SK-N-SH treated with all-trans-retinoic acid at 6 μM for 48 hours (cell line): ENCODE measurements around the gene ZNF292.

Experiments
- PATZ1 ChIP-seq: fragments of 250-450 bp; sonication (Bioruptor Pico); IDR thresholded peaks from 2 replicates; pipeline ENCODE4 v1.8.0; 2020; ENCODE audit warnings: mild to moderate bottlenecking, moderate library complexity, borderline replicate concordance
- TCF4 ChIP-seq: fragments of 250-450 bp; sonication (Bioruptor Pico); IDR thresholded peaks from 2 replicates; pipeline ENCODE4 v1.8.0; 2021; ENCODE audit warnings: mild to moderate bottlenecking, moderate library complexity, borderline replicate concordance

DNA sequence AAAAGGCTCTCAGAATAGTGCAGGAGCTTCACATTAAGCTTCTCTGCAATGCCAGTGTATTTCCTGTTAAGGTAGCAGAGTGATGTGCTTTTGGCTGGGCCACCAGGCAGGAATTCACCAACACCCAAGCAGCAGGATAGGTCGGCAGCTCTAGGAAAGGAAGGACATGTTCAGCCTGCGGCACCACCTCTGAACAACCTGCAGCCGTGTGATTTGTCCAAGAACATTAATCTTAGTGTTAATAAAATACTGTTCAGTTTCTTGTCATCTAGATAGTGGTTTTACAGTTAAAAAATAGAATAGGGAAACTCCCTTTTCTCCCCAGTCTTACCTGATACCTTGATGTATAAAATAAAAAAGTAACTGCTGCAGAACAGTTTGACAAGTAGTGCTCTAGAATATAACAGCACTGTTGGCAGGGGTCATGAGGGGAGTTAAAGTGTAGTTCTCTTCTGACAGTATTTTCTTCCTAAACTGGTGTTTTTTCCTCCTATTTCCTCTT lies 18.8 kb downstream of the ZNF292 start:
- TF ChIP-seq TCF4 (CRISPR knock-in tag), result no peak
- no peak for TF ChIP-seq PATZ1 (CRISPR knock-in tag)
